Body of pancreas (tissue), 4 donors: ENCODE measurements around the gene A3GALT2. TPM values are rescaled to one million over a fixed set of nuclear protein-coding genes. Genes with fewer than 3 reads are reported as not detected.

Experiments
- ATAC-seq: fragments of 150-250 bp; one replicate; pipeline ENCODE4 v1.9.1; 2016
- DNase-seq, 4 donors: peaks; one replicate each; pipeline ENCODE4 v3.0.0-alpha.2; 2019
- H3K27ac ChIP-seq, 4 donors: fragments of 200-600 bp; sonication (generic); 1 replicate in 3 of 4; 2 replicates in 1 of 4; pipeline versions ENCODE4 v1.5.1 to v1.6.1; 2016 to 2019; ENCODE audit warnings: mild to moderate bottlenecking in 1 of 4, mixed read lengths in 1 of 4, moderate library complexity in 1 of 4
- H3K27me3 ChIP-seq, 2 donors: fragments of 200-600 bp; sonication (generic); one replicate each; pipeline ENCODE4 v1.6.0; 2016; ENCODE audit warnings: mild to moderate bottlenecking in 1 of 2
- H3K36me3 ChIP-seq, 2 donors: fragments of 200-600 bp; sonication (generic); replicated peaks in 1 of 2; 2 replicates each; pipeline ENCODE4 v1.5.1; 2016; ENCODE audit warnings: low read depth in 2 of 2; ENCODE audit not compliant: insufficient read depth in 1 of 2
- H3K4me1 ChIP-seq: fragments of 200-600 bp; sonication (generic); one replicate; pipeline ENCODE4 v1.6.0; 2016
- H3K4me3 ChIP-seq, 2 donors: fragments of 200-600 bp; sonication (generic); 1 replicate in 1 of 2; 2 replicates in 1 of 2; pipeline ENCODE4 v1.5.1; 2016 to 2019
- H3K9me3 ChIP-seq, 3 donors: fragments of 200-600 bp; sonication (generic); 1 replicate in 2 of 3; 2 replicates in 1 of 3; pipeline ENCODE4 v1.5.1; 2016
- CTCF ChIP-seq, 7 experiments: fragments of 450-650 bp in 4 of 7; fragments of 200-600 bp in 3 of 7; sonication (generic) in 3 of 7; IDR thresholded peaks; one replicate each; pipeline ENCODE4 v1.5.1; 2016 to 2019; ENCODE audit warnings: antibody characterized with exemption in 7 of 7
- POLR2A ChIP-seq, 3 donors: fragments of 450-650 bp; IDR thresholded peaks; one replicate each; pipeline ENCODE4 v1.6.1; 2016; ENCODE audit warnings: antibody characterized with exemption in 3 of 3, mild to moderate bottlenecking in 2 of 3
- WGBS, 2 donors: methylation state at CpG; one replicate each; pipeline ENCODE4 v1.1.5; 2017; 5-methylcytosine and 5-hydroxymethylcytosine counted together
- intact Hi-C: fragments of 100-400 bp; cut with DNase I; formaldehyde crosslinking; loops from one replicate; pipeline ENCODE4 v1.15.1; 2023
- total RNA-seq, 2 donors: library from RNA; depleted of rRNA; stranded (reverse); fragments of >200 nt; gene quantifications; one replicate each; pipeline ENCODE4 v1.1.0, GENCODE V29; 2016

A3GALT2 gene
- total RNA-seq, 2 donors from 2014 or later: not detected

GRCh38 chr1:33319186-33319948 lies 1.5 kb downstream of the A3GALT2 start:
- WGBS, 2 donors: 78 to 85% methylated on average over 9 of the region's 9 CpGs

GRCh38 chr1:33317946-33318345 lies 3.0 kb downstream of the A3GALT2 start:
- Histone ChIP-seq H3K27ac (no peak overlapping the region), H3K4me1 (no peaks in the 10 kb centered on the region), H3K36me3 (peaks cover 0 to 1% of the 10 kb centered on the region in 2 donors), H3K9me3 (no peaks in the 10 kb centered on the region), H3K4me3 (no peak overlapping the region), H3K27me3 (no peaks in the 10 kb centered on the region)
- TF ChIP-seq CTCF (IDR thresholded peaks at IDR 0.05) (no peak), POLR2A (IDR thresholded peaks at IDR 0.05) (no peak)
- DNase-seq (no peak), ATAC-seq (no peak)
- WGBS, 2 donors: 54 to 56% methylated on average over 6 of the region's 6 CpGs
- intact Hi-C loops: no loop called here

More at GRCh38 chr1:33319186-33319948, 1.5 kb downstream of the A3GALT2 start:
- no peak for DNase-seq
- H3K9me3 ChIP-seq: no peaks in the 10 kb centered on the region
- no peak overlapping the region for H3K4me3 ChIP-seq
- peaks cover 8 to 12% of the 10 kb centered on the region in 2 donors for H3K36me3 ChIP-seq
- no peaks in the 10 kb centered on the region for H3K4me1 ChIP-seq
- H3K27ac ChIP-seq: no peak overlapping the region
- no peaks in the 10 kb centered on the region for H3K27me3 ChIP-seq
- ATAC-seq: no peak
- intact Hi-C loops: no loop called here
- TF ChIP-seq POLR2A (IDR thresholded peaks at IDR 0.05): no peak
- no peak for TF ChIP-seq CTCF (IDR thresholded peaks at IDR 0.05)

- intact Hi-C loops: no loop called here
- no peaks in the 10 kb centered on the region for H3K27me3 ChIP-seq
- no peaks in the 10 kb centered on the region for H3K4me1 ChIP-seq
- DNase-seq: no peak
- no peak overlapping the region for H3K27ac ChIP-seq
- no peaks in the 10 kb centered on the region for H3K9me3 ChIP-seq
- H3K36me3 ChIP-seq: no peaks in the 10 kb centered on the region
- ATAC-seq: no peak
- no peak overlapping the region for H3K4me3 ChIP-seq
- 55 to 60% methylated on average over 1 of the region's 1 CpG for WGBS, 2 donors
- TF ChIP-seq CTCF (IDR thresholded peaks at IDR 0.05) (no peak), POLR2A (IDR thresholded peaks at IDR 0.05) (no peak)
Observed at GRCh38 chr1:33317354-33317753, 3.5 kb downstream of the A3GALT2 start.

- no peak for ATAC-seq
- no peak overlapping the region for H3K4me3 ChIP-seq
- H3K27me3 ChIP-seq: no peaks in the 10 kb centered on the region
- no peaks in the 10 kb centered on the region for H3K36me3 ChIP-seq
- intact Hi-C loops: no loop called here
- no peak for TF ChIP-seq POLR2A (IDR thresholded peaks at IDR 0.05)
- no peak for TF ChIP-seq CTCF (IDR thresholded peaks at IDR 0.05)
- H3K4me1 ChIP-seq: no peaks in the 10 kb centered on the region
- DNase-seq: no peak
- 59 to 64% methylated on average over 2 of the region's 2 CpGs for WGBS, 2 donors
- H3K27ac ChIP-seq: no peak overlapping the region
- no peaks in the 10 kb centered on the region for H3K9me3 ChIP-seq
Observed at GRCh38 chr1:33316601-33317000, 4.3 kb downstream of the A3GALT2 start.

GRCh38 chr1:33314416-33314815 lies 6.5 kb downstream of the A3GALT2 start:
- no peak for DNase-seq
- no peak for TF ChIP-seq POLR2A (IDR thresholded peaks at IDR 0.05)
- TF ChIP-seq CTCF (IDR thresholded peaks at IDR 0.05): no peak
- intact Hi-C loops: no loop called here
- Histone ChIP-seq H3K27me3 (no peaks in the 10 kb centered on the region), H3K9me3 (no peaks in the 10 kb centered on the region), H3K27ac (no peak overlapping the region), H3K4me1 (no peaks in the 10 kb centered on the region), H3K36me3 (no peaks in the 10 kb centered on the region), H3K4me3 (no peak overlapping the region)
- ATAC-seq: no peak
- 82 to 85% methylated on average over 6 to 9 of the region's 9 CpGs for WGBS, 2 donors
